Measurements from ENCODE around the gene ARHGAP6. TPM values are rescaled to one million over a fixed set of nuclear protein-coding genes. Genes with fewer than 3 reads are reported as not detected.

The ARHGAP6 gene
- total and polyA plus RNA-seq, 2 experiments from 2014 or later = 0.08 to 0.54 TPM

DNA sequence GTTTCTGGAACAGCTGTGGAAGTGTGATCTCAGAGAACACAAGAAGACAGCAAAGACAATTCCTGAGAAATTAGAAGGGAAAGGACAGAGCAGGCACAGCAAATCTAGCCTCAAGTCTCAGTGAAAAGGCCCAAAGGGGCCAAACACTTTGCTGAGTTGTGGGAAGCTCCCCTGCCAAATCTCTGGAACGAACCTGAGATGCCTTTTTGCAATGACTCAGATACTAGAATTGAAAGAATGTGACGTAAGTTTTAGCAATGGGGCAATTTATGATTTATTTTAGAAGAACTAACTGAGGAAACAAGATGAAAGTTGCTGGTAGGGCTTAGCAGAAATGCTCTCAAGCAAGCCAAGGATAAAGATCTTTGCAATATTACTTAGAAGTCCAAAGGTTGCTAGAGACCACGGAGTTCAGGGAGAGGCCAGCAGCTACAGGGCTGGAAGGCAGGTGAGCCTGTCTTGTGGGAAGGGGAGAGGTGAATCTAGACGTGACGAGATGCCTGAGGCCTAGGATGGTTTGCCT, 279.7 kb downstream of the ARHGAP6 start:
- Histone ChIP-seq H3K27ac (peak overlapping the region; percentile 42), H3K4me2 (ENCODE audit: unreplicated experiment) (no peak overlapping the region), H3K4me1 (ENCODE audit: insufficient read depth) (peaks cover 10% of the 10 kb centered on the region), H3K4me3 (no peak overlapping the region), H3K27me3 (replicated peaks; ENCODE audit: insufficient read depth) (no peaks in the 10 kb centered on the region), H3K36me3 (ENCODE audit: low read depth) (no peaks in the 10 kb centered on the region), H3F3A (ENCODE audit: insufficient read depth) (no peaks in the 10 kb centered on the region), H3K79me2 (ENCODE audit: insufficient read depth) (no peaks in the 10 kb centered on the region), H3K9ac (no peak overlapping the region), H4K20me1 (ENCODE audit: insufficient read depth) (no peaks in the 10 kb centered on the region), H2AFZ (0 out of 2 replicates have a peak overlapping the region, but pooled peaks have one; percentile 25), H3K9me3 (ENCODE audit: low read depth) (no peaks in the 10 kb centered on the region), H3K9me2 (ENCODE audit: insufficient read depth) (no peaks in the 10 kb centered on the region)
- in situ Hi-C loops (cut with MboI) = loop anchor here (25.0 kb wide), 2 partner anchors 126 to 224 kb away; no protein-coding TSS in a partner anchor
- peak; percentile 68 for DNase-seq
- TF ChIP-seq EZH2phosphoT487 (IDR thresholded peaks at IDR 0.05; ENCODE audit: insufficient read depth, low read depth) (no peak), EZH2 (IDR thresholded peaks at IDR 0.05; ENCODE audit: insufficient read depth, poor library complexity, severe bottlenecking) (no peak)
- 25 to 28% methylated on average over 5 of the region's 5 CpGs for WGBS, 2 experiments (ENCODE audit: low coverage in 1 of 2, low lambda C conversion rate in 2 of 2, missing lambda C conversion rate in 2 of 2)

DNA sequence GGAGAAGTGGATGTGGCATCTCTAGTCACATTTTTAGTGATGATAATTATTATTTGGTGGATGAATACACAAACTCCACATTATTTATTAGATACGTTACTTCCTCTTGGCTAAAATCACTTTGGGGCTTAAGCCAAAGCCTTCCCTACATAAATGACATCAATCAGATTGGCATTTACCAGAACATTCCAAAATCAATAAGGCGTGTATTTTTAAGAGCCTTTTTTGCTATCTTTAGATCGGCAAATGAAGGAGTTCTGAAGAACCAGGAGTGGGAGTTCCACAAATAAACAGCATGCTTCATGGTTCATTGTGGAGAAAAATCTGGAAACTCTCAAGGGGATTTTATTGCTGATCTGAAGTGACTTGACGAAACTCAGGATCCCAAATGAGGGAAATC, 282.8 kb downstream of the ARHGAP6 start:
- 75% methylated on average over 4 of the region's 4 CpGs for WGBS, 2 experiments (ENCODE audit: low coverage in 1 of 2, low lambda C conversion rate in 2 of 2, missing lambda C conversion rate in 2 of 2)
- in situ Hi-C loops (cut with MboI) = loop anchor here (25.0 kb wide), 2 partner anchors 129 to 221 kb away; no protein-coding TSS in a partner anchor
- no peak for DNase-seq
- Histone ChIP-seq H3K4me1 (ENCODE audit: insufficient read depth) (peaks cover 20% of the 10 kb centered on the region), H3K4me2 (ENCODE audit: unreplicated experiment) (no peak overlapping the region), H3K79me2 (ENCODE audit: insufficient read depth) (no peaks in the 10 kb centered on the region), H3K27ac (no peak overlapping the region), H3K9me3 (ENCODE audit: low read depth) (no peaks in the 10 kb centered on the region), H3K36me3 (ENCODE audit: low read depth) (no peaks in the 10 kb centered on the region), H2AFZ (no peak overlapping the region), H3K9ac (no peak overlapping the region), H3F3A (ENCODE audit: insufficient read depth) (no peaks in the 10 kb centered on the region; the same call in 1 of the 2 replicates), H4K20me1 (ENCODE audit: insufficient read depth) (no peaks in the 10 kb centered on the region), H3K9me2 (ENCODE audit: insufficient read depth) (no peaks in the 10 kb centered on the region), H3K4me3 (no peak overlapping the region), H3K27me3 (replicated peaks; ENCODE audit: insufficient read depth) (no peaks in the 10 kb centered on the region)
- no peak for TF ChIP-seq EZH2phosphoT487 (IDR thresholded peaks at IDR 0.05; ENCODE audit: insufficient read depth, low read depth)

DNA sequence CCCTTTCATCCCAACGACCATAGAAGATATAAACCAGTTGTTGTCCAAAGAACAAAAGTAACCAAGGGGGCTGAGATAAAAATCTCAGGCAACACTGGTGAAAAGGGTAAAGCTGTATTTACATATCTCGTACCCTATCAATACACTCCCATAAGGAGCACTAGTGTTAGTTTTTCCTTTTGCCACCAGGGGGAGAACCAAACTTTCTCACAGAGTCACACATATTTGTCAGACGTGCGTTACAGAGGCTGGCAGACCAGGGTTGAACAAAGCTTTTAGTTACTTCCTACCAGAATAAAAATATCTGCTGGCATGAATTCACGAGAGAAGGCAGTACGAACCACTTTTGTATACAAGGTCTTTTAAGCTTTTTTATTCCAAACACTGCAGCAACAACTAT, 284.3 kb downstream of the ARHGAP6 start:
- no peak overlapping the region for H3K27ac ChIP-seq
- H3F3A ChIP-seq (ENCODE audit: insufficient read depth) = no peaks in the 10 kb centered on the region; the same call in 1 of the 2 replicates
- H3K79me2 ChIP-seq (ENCODE audit: insufficient read depth) = no peaks in the 10 kb centered on the region
- H3K4me3 ChIP-seq = no peak overlapping the region
- H3K27me3 ChIP-seq (replicated peaks; ENCODE audit: insufficient read depth) = no peaks in the 10 kb centered on the region
- TF ChIP-seq EZH2 (IDR thresholded peaks at IDR 0.05; ENCODE audit: insufficient read depth, poor library complexity, severe bottlenecking) (no peak), EZH2phosphoT487 (IDR thresholded peaks at IDR 0.05; ENCODE audit: insufficient read depth, low read depth) (no peak)
- in situ Hi-C loops (cut with MboI) = loop anchor here (25.0 kb wide), 2 partner anchors 131 to 219 kb away; no protein-coding TSS in a partner anchor
- H3K9me2 ChIP-seq (ENCODE audit: insufficient read depth) = no peaks in the 10 kb centered on the region
- H3K9ac ChIP-seq = no peak overlapping the region
- no peaks in the 10 kb centered on the region for H3K36me3 ChIP-seq (ENCODE audit: low read depth)
- DNase-seq = peak; percentile 60
- peaks cover 20% of the 10 kb centered on the region for H3K4me1 ChIP-seq (ENCODE audit: insufficient read depth)
- H4K20me1 ChIP-seq (ENCODE audit: insufficient read depth) = no peaks in the 10 kb centered on the region
- no peaks in the 10 kb centered on the region for H3K9me3 ChIP-seq (ENCODE audit: low read depth)
- H3K4me2 ChIP-seq (ENCODE audit: unreplicated experiment) = no peak overlapping the region
- WGBS, 2 experiments (ENCODE audit: low coverage in 1 of 2, low lambda C conversion rate in 2 of 2, missing lambda C conversion rate in 2 of 2) = 6 to 7% methylated on average over 6 of the region's 6 CpGs
- peak overlapping the region; percentile 66 for H2AFZ ChIP-seq

DNA sequence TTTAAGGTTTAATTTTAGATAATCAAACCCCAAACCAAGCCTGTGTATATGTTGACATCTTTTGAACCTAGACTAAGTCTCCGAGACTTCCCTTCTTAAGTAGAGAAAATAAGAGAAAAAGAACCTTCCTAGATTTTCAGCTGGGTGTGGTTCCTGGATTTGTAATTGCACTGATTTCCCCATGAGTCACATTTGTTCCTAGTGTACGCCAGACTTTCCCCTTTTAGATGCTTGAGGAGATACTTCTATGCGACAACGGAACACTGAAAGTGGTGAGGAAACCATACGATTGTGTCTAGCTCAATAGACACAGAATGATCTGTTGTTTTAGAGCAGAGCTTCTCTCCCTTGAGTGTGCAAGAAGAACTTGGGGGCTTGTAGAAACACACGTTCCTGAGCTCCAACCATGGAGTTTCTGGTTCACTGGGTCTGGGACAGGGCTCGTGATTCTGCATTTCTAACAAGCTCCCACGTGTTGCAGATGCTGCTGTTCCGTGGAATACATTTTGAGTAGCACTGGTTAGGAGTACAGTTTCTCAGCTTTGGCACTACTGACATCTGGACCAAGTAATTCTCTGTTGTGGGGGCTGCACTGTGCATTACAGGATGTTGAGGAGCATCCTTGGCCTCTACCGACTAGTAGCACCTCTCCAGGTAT, 285.4 kb downstream of the ARHGAP6 start:
- Histone ChIP-seq H3K36me3 (ENCODE audit: low read depth) (no peaks in the 10 kb centered on the region), H3K4me1 (ENCODE audit: insufficient read depth) (peaks cover 10% of the 10 kb centered on the region), H3K4me2 (ENCODE audit: unreplicated experiment) (peak overlapping the region; percentile 40), H2AFZ (peak overlapping the region; percentile 55), H3F3A (ENCODE audit: insufficient read depth) (no peaks in the 10 kb centered on the region; the same call in 1 of the 2 replicates), H3K4me3 (peak overlapping the region; percentile 24; the same call in 1 of the 2 replicates), H3K27me3 (replicated peaks; ENCODE audit: insufficient read depth) (no peaks in the 10 kb centered on the region), H4K20me1 (ENCODE audit: insufficient read depth) (no peaks in the 10 kb centered on the region), H3K79me2 (ENCODE audit: insufficient read depth) (no peaks in the 10 kb centered on the region), H3K9ac (no peak overlapping the region), H3K9me2 (ENCODE audit: insufficient read depth) (no peaks in the 10 kb centered on the region), H3K27ac (peak overlapping the region; percentile 39; the same call in 1 of the 2 replicates), H3K9me3 (ENCODE audit: low read depth) (no peaks in the 10 kb centered on the region)
- in situ Hi-C loops (cut with MboI) = loop anchor here (25.0 kb wide), 2 partner anchors 132 to 218 kb away; no protein-coding TSS in a partner anchor
- TF ChIP-seq EZH2 (IDR thresholded peaks at IDR 0.05; ENCODE audit: insufficient read depth, poor library complexity, severe bottlenecking) = no peak
- TF ChIP-seq EZH2phosphoT487 (IDR thresholded peaks at IDR 0.05; ENCODE audit: insufficient read depth, low read depth) = no peak
- WGBS, 2 experiments (ENCODE audit: low coverage in 1 of 2, low lambda C conversion rate in 2 of 2, missing lambda C conversion rate in 2 of 2) = 18 to 28% methylated on average over 9 to 10 of the region's 10 CpGs
- DNase-seq = peak; percentile 67

Measured in GM23248 (cell line).